ENCODE measurements around the gene HIP1R. TPM values are rescaled to one million over a fixed set of nuclear protein-coding genes. Genes with fewer than 3 reads are reported as not detected.

The HIP1R gene
- total RNA-seq, 1 experiment from 2014 or later = 33.6 TPM

GRCh38 chr12:122839907-122840554 lies 4.8 kb downstream of the HIP1R start:
- H3K4me3 ChIP-seq (ENCODE audit: insufficient read depth, low read depth, low read length) = no peak overlapping the region
- DNase-seq = peak; percentile 23
- H3K27me3 ChIP-seq (ENCODE audit: control insufficient read depth, insufficient read depth, low read length) = peaks cover 12% of the 10 kb centered on the region
- no peaks in the 10 kb centered on the region for H3K36me3 ChIP-seq (replicated peaks; ENCODE audit: control insufficient read depth, insufficient read depth, low read length)

DNA sequence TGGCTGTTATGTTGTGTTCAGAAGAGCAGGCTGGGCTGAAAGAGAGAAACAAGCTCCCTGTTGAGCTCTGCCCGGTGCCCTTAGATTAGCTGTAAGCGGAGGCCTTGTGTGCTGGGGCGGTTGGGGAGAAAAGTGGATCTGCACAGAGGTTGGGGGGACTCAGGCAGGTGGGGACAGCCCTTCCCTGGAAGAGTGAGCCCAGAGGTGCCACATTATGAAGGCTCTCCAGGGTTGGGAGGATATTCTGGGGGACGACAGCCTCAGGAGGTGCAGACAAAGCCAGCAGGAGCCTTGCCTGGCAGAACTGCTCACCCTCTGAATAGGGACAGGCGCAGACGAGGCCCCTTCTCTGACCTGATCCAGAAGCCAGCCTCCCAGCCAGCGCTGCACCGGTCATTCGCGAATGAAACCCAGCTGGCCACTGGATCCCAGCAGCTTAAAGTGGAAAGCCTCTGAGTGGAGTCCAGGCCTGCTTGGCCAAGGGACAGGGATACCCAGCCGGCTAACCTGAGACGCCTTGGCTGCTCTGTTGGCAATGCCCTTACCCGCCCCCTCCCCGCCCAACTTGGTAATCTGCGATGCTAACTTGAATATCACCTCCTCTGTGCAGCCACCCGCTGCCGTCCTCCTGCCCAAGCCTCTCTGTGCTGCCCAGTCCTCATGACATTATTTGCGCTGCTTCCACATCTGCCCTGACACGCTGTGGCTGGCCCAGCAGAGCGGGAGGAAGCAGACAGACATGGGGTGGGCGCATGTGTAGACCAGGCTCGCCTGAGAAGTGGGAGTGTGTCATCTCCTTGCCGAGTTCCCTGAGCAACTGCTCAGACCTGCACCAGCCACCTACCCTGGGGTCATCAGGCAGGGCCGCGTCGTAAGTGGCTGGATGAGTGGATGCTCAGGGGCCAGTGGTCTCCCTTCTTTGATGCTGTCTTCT lies 5.6 kb downstream of the HIP1R start:
- Histone ChIP-seq H3K36me3 (replicated peaks; ENCODE audit: control insufficient read depth, insufficient read depth, low read length) (no peaks in the 10 kb centered on the region), H3K4me3 (ENCODE audit: insufficient read depth, low read depth, low read length) (no peak overlapping the region), H3K27me3 (ENCODE audit: control insufficient read depth, insufficient read depth, low read length) (peaks cover 12% of the 10 kb centered on the region)
- DNase-seq = peak; percentile 42

DNA sequence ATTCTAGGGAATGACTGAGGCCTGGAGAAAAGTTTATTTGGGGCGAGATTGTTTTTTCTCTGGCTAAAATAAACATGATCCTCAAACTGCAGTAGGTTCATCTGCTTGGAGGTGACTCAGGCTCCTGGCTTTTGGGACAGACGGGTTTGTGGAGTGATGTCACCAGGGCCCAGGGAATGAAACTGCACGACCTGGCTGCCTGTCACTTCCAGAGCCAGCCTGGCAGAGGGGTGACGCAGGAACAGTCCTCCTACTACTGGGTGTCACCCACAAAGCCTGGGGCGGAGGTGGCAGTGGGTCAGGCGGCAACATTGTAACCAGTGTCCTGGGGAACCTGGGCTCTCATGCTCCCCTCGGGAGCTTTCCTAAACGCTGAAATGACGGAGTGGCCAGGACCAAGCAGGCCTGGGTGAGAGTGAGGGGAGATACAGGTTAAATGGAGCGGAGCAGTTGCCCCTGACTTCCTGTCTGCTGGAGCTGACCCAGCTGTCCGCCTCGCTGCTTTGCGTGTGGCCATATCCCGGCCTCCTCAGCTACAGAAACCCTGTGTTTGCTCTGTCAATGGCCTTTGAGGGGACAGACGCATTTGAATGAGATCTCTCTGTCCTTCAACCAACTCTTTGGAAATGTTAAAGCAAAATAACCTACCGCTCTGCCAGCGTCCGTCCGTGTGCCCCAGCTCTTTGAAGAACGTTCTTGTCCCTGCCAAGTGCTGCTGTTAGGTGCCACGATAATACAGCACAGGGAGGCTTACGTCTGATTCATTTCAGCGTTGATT lies 6.5 kb downstream of the HIP1R start:
- peak; percentile 72 for DNase-seq
- no peak overlapping the region for H3K4me3 ChIP-seq (ENCODE audit: insufficient read depth, low read depth, low read length)
- no peaks in the 10 kb centered on the region for H3K36me3 ChIP-seq (replicated peaks; ENCODE audit: control insufficient read depth, insufficient read depth, low read length)
- peaks cover 3% of the 10 kb centered on the region for H3K27me3 ChIP-seq (ENCODE audit: control insufficient read depth, insufficient read depth, low read length)

DNA sequence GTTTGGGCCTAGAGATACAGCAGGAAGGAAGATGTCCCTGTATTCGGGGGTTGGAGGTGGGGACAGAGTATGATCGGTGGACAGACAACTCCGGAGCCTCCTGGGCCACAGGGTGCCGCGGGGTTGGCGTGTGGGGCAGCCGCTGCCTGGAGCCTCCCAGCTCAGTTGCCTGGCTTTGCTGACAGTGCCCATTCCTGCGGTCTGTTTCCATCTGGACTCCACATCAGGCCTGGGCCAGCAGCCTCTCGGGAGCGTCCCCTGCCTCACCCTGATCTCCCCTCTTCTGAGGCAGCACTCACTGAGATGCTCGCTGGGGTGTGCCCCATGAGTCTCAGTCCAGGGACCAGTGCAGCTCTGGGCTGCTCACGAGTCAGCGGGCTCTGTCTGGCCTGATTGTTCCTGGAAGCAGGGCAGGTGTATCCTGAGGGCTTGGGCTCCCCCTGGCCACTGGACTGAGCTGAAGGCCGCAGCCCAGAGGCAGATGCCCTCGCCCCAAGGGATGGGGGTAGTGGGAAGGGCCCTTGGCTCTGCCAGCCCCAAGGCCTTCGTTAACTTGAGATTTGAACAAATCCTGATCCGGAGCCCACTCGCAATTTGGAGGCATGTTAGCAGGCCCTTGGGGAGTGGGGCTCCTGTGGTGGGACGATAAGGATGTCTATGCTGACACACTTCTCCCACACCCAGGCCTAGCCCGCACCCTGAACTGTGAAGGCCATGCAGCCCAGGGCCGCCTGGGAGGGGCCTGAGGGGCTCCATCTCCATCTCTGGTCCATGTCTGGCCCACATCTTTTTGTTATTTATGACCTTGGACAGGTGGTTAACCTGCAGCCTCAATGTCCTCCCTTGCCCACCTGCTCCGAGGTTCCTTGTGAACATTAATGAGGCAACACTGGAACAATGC lies 7.5 kb downstream of the HIP1R start:
- H3K27me3 ChIP-seq (ENCODE audit: control insufficient read depth, insufficient read depth, low read length) = no peaks in the 10 kb centered on the region; the same call in 1 of the 2 replicates
- H3K4me3 ChIP-seq (ENCODE audit: insufficient read depth, low read depth, low read length) = no peak overlapping the region
- peak; percentile 75 for DNase-seq
- H3K36me3 ChIP-seq (replicated peaks; ENCODE audit: control insufficient read depth, insufficient read depth, low read length) = no peaks in the 10 kb centered on the region

DNA sequence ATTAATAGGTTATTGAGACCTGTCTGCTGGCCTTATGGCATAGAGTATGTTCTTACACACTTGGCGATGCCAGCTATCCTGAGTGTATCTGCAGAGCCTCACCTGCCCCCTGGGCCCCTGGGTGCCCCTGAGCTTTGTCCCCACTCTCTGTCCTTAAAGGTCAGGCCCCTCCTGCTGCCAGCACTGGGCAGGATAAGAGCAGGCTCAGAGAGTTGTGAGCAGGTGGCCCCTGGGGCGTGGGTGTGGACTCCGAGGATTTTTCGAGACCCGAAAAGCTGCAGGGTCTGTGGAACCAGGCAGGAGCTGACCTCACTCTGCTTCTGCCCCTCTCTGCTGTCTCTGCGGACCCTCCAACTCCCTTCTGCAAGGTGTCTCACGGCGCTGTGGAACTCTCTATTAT lies 8.2 kb downstream of the HIP1R start:
- no peaks in the 10 kb centered on the region for H3K36me3 ChIP-seq (replicated peaks; ENCODE audit: control insufficient read depth, insufficient read depth, low read length)

GRCh38 chr12:122844366-122844971 lies 9.2 kb downstream of the HIP1R start:
- H3K36me3 ChIP-seq (replicated peaks; ENCODE audit: control insufficient read depth, insufficient read depth, low read length) = no peaks in the 10 kb centered on the region
- peak; percentile 52 for DNase-seq
- H3K4me3 ChIP-seq (ENCODE audit: insufficient read depth, low read depth, low read length) = no peak overlapping the region
- H3K27me3 ChIP-seq (ENCODE audit: control insufficient read depth, insufficient read depth, low read length) = no peaks in the 10 kb centered on the region

More for the DNA sequence above, 8.2 kb downstream of the HIP1R start:
- H3K27me3 ChIP-seq (ENCODE audit: control insufficient read depth, insufficient read depth, low read length) = no peaks in the 10 kb centered on the region
- no peak overlapping the region for H3K4me3 ChIP-seq (ENCODE audit: insufficient read depth, low read depth, low read length)
- DNase-seq = peak; percentile 37

GRCh38 chr12:122845041-122845864 lies 10.0 kb downstream of the HIP1R start:
- Histone ChIP-seq H3K27me3 (ENCODE audit: control insufficient read depth, insufficient read depth, low read length) (no peaks in the 10 kb centered on the region), H3K36me3 (replicated peaks; ENCODE audit: control insufficient read depth, insufficient read depth, low read length) (no peaks in the 10 kb centered on the region), H3K4me3 (ENCODE audit: insufficient read depth, low read depth, low read length) (no peak overlapping the region)
- peak; percentile 74 for DNase-seq

DNA sequence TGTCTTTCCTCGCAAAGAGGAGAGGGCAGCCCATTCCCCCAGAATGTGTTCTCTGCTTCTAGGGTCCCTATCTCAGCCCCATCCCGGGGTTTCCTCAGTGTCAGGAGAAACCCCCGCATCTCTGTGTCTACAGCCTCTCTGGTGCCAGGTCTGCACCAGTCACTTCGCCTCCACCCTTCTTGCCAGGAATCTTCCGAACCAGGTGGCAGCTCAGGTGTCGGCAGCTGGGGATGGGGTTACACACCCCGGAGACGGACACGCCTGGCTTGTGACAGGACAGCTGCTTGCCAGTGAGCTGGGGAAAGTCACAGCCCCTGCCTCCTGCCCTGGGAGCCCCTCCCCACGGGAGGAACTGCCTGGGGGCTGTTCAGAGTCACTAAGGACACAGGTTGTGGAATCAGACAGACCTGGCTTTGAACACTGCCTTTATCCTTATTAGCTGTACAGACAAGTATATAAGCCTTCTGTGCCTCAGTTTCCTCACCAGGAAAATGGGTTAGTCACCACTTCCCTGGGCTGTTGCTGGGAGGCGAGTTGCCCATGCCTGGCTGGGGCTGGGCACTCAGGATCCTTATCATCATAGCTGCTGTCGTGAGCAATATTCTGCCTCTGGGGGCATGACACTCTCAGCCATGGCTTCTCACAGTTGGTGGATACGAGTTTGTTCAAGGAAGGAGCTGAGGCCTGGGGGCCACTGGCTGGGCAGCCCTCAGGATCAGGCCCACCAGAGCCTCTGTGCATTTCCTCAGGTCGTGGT lies 10.8 kb downstream of the HIP1R start:
- peak; percentile 51 for DNase-seq
- H3K27me3 ChIP-seq (ENCODE audit: control insufficient read depth, insufficient read depth, low read length) = no peaks in the 10 kb centered on the region
- no peak overlapping the region for H3K4me3 ChIP-seq (ENCODE audit: insufficient read depth, low read depth, low read length)
- H3K36me3 ChIP-seq (replicated peaks; ENCODE audit: control insufficient read depth, insufficient read depth, low read length) = no peaks in the 10 kb centered on the region

DNA sequence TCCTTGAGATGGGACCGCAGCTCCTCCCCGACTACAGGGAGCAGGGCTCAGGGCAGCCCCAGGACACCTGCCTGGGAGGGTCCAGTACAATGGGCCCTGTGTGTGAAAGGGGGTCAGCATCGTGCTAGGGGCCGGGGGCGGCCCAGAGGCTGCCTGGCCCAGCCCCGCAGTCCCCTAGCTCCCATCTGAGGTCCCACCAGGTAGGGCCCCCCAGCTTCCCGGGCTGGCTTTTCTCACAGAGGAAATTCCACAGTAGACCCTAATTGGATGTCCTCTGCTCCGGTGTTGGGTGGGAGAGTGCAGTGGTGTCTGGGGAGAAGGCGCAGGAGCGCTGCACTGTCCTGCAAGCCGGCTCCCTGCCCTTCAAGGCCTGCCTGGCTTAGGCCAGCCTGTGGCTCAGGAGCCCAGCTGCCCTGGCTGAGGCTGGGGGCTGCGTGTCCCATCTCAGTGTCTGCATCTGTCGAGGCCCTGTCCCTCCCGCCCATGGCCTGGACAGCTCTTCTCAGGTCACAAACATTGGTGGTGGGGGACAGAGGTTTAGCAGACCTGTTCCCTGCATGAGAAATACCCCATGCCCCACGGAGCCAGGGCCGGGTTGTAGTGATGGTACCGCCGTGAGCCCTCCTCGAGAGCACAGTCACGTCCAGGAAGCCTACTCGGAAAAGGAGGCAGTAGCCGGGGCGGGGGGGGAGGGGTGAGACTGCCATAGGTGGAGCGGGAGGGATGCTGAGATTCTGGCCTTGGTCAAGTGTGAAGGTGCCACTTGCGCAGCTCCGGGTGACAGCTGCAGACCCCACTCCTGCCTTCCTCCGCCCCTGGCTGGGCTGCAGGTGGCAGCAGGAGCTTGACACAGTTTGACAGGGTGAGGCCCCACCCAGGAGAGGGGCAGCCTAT lies 11.6 kb downstream of the HIP1R start:
- Histone ChIP-seq H3K36me3 (replicated peaks; ENCODE audit: control insufficient read depth, insufficient read depth, low read length) (no peaks in the 10 kb centered on the region), H3K4me3 (ENCODE audit: insufficient read depth, low read depth, low read length) (no peak overlapping the region), H3K27me3 (ENCODE audit: control insufficient read depth, insufficient read depth, low read length) (no peaks in the 10 kb centered on the region)
- DNase-seq = peak; percentile 74

DNA sequence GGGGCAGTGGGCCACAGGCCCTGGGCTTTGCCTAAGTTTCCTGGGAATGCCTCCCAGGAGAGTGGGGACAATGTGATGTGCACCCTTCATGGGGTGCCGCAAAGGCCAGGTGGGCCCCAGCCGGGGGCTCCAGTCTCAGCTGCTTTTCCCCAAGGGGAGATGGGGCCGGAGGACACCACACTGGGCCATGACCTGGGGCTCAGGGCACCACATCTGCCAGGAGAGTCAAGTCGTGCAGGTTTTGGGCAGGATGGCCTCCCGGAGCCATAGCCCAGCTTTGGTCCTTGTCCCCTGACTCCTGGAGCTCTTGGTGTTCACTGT lies 12.2 kb downstream of the HIP1R start:
- DNase-seq = no peak
- H3K4me3 ChIP-seq (ENCODE audit: insufficient read depth, low read depth, low read length) = no peak overlapping the region
- H3K36me3 ChIP-seq (replicated peaks; ENCODE audit: control insufficient read depth, insufficient read depth, low read length) = no peaks in the 10 kb centered on the region
- no peaks in the 10 kb centered on the region for H3K27me3 ChIP-seq (ENCODE audit: control insufficient read depth, insufficient read depth, low read length)

- DNase-seq = peak; percentile 55
These were observed 12.7 kb downstream of the HIP1R start for GRCh38 chr12:122847921-122848421.

More at GRCh38 chr12:122847921-122848421, 12.7 kb downstream of the HIP1R start:
- Histone ChIP-seq H3K4me3 (ENCODE audit: insufficient read depth, low read depth, low read length) (no peak overlapping the region), H3K36me3 (replicated peaks; ENCODE audit: control insufficient read depth, insufficient read depth, low read length) (no peaks in the 10 kb centered on the region), H3K27me3 (ENCODE audit: control insufficient read depth, insufficient read depth, low read length) (no peaks in the 10 kb centered on the region)
